GM13977 (cell line): ENCODE measurements around the gene C18orf63.

Source experiments
- DNase-seq: peaks from one replicate; pipeline ENCODE4 v3.0.0; 2012; ENCODE audit warnings: low spot score
- CTCF ChIP-seq: IDR thresholded peaks from 2 replicates; pipeline ENCODE4 v1.5.1; 2012; ENCODE audit warnings: mild to moderate bottlenecking, control low read depth; ENCODE audit not compliant: insufficient read depth; ENCODE audit errors: extremely low read depth, missing control alignments
- in situ Hi-C: fragments of 300-500 bp; cut with MboI; formaldehyde crosslinking; loops from one replicate; pipeline ENCODE4 v1.12.0; 2022; ENCODE audit warnings: low sequenced_read_pairs, low pct_unique_long_range_greater_than_20kb, mixed read lengths, inconsistent platforms; ENCODE audit not compliant: unreplicated experiment

Gene C18orf63

GRCh38 chr18:74396171-74397169, 80.8 kb downstream of the C18orf63 start:
- in situ Hi-C loops = no loop called here
- no peak for TF ChIP-seq CTCF
- DNase-seq = no peak

GRCh38 chr18:74397572-74397971, 81.9 kb downstream of the C18orf63 start:
- TF ChIP-seq CTCF = no peak
- no peak for DNase-seq
- in situ Hi-C loops = no loop called here

- no peak for DNase-seq
- in situ Hi-C loops = no loop called here
- no peak for TF ChIP-seq CTCF
Observed at GRCh38 chr18:74399091-74399887, 83.7 kb downstream of the C18orf63 start.

GRCh38 chr18:74400813-74401212, 85.2 kb downstream of the C18orf63 start:
- in situ Hi-C loops = no loop called here
- TF ChIP-seq CTCF = no peak
- DNase-seq = no peak

GRCh38 chr18:74402806-74403433, 87.3 kb downstream of the C18orf63 start:
- in situ Hi-C loops = no loop called here
- TF ChIP-seq CTCF = no peak
- DNase-seq = no peak

- DNase-seq = peak; percentile 30
- in situ Hi-C loops = no loop called here
- no peak for TF ChIP-seq CTCF
Observed at GRCh38 chr18:74407888-74408287, 92.2 kb downstream of the C18orf63 start.
